ENCODE results near the gene PHEX.

Gene PHEX

DNA sequence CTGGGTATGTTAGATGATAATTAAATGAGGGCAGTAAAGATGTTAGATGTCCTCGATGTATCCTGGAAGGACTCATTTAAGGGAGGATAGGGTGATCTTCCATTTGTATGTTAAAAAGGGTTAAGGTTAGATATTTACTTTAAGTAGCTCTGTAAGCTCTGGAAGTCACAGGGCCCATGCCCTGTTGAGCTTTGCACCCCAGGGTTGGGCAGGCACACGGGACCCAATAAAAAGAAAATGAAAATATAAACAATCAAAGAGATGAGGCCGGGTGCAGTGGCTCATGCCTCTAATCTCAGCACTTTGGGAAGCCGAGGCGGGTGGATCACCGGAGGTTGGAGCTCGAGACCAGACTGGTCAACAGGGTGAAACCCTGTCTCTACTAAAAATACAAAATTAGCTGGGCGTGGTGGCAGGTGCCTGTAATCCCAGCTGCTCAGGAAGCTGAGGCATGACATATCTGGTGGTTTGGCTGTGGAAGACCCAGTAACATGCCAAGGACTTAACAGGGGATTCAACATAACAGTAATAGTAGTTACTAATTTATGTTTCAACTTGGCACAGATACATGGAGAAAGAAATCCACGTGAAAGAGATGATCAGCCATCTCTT lies 16.9 kb upstream of the PHEX start:
- H3K4me2 ChIP-seq (ENCODE audit: low read length): no peak overlapping the region
- no peaks in the 10 kb centered on the region for H3K36me3 ChIP-seq (replicated peaks; ENCODE audit: low read depth, low read length)
- TF ChIP-seq, protein P1, sequence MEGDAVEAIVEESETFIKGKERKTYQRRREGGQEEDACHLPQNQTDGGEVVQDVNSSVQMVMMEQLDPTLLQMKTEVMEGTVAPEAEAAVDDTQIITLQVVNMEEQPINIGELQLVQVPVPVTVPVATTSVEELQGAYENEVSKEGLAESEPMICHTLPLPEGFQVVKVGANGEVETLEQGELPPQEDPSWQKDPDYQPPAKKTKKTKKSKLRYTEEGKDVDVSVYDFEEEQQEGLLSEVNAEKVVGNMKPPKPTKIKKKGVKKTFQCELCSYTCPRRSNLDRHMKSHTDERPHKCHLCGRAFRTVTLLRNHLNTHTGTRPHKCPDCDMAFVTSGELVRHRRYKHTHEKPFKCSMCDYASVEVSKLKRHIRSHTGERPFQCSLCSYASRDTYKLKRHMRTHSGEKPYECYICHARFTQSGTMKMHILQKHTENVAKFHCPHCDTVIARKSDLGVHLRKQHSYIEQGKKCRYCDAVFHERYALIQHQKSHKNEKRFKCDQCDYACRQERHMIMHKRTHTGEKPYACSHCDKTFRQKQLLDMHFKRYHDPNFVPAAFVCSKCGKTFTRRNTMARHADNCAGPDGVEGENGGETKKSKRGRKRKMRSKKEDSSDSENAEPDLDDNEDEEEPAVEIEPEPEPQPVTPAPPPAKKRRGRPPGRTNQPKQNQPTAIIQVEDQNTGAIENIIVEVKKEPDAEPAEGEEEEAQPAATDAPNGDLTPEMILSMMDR (IDR thresholded peaks at IDR 0.05; ENCODE audit: low read depth, low read length): no peak
- TF ChIP-seq EZH2phosphoT487 (IDR thresholded peaks at IDR 0.05; ENCODE audit: low read depth): no peak

DNA sequence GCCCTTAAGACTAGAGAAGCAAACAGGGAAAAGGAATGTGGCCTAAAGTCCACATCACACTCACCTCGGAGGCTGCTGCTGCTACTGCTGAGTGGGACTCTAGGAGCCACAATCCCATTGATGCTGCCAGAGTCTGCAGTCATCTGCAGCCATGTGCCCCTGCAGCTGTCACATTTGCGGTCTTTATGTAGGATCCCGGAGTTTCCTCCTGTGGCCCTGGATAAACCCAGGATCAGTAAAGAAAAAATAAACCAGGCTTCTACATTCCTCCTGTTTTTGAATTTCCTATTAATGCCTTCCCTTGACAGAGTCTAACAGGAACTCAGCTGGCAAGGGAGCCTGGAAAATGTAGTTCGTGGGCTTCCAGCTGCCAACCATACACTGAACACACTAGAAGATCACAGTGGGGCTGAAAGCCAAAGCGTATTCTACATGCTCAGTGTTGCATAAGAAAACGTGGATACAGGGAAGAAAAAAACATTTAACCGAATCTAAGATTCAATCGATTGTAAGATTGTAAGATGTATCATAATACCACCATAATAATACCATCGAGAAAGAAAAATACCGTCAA lies 10.3 kb upstream of the PHEX start:
- no peak overlapping the region for H3K27ac ChIP-seq (ENCODE audit: low read length)

More for the DNA sequence above, 16.9 kb upstream of the PHEX start:
- no peak overlapping the region for H3K9ac ChIP-seq (ENCODE audit: low read length)
- H3K4me1 ChIP-seq (ENCODE audit: low read length): no peaks in the 10 kb centered on the region
- H3K9me3 ChIP-seq (ENCODE audit: insufficient read depth, low read length): no peaks in the 10 kb centered on the region
- no peak overlapping the region for H3K27ac ChIP-seq (ENCODE audit: low read length)
- no peaks in the 10 kb centered on the region for H3K27me3 ChIP-seq (ENCODE audit: low read depth, low read length)
- no peaks in the 10 kb centered on the region for H4K20me1 ChIP-seq (ENCODE audit: insufficient read depth, low read length)
- no peak overlapping the region for H2AFZ ChIP-seq (ENCODE audit: low read depth, low read length)
- no peak overlapping the region for H3K4me3 ChIP-seq (ENCODE audit: low read length)
- no peaks in the 10 kb centered on the region for H3K79me2 ChIP-seq (ENCODE audit: low read length)

DNA sequence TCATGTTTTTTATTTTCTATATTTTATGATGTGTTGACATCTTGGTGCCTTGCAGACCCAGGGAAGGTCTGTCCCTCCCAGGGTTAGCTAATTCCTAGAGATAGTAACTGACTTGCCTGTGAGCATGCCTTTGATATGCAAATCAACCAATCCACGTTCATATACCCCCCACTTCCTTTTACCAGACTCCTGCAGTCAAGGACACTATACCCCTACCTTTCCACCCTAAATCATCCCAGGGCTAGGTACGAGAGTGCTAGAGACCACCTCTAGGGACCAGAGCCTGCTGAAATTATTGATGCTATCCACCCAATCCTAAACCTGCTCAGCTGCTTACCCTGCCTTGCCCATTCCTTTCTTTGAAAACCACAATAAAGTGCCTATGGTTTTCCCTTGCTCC lies 7.5 kb upstream of the PHEX start:
- Histone ChIP-seq H3K4me2 (ENCODE audit: low read length) (no peak overlapping the region), H3K36me3 (replicated peaks; ENCODE audit: low read depth, low read length) (no peaks in the 10 kb centered on the region), H3K9ac (ENCODE audit: low read length) (no peak overlapping the region), H2AFZ (ENCODE audit: low read depth, low read length) (no peak overlapping the region), H4K20me1 (ENCODE audit: insufficient read depth, low read length) (no peaks in the 10 kb centered on the region), H3K27me3 (ENCODE audit: low read depth, low read length) (no peaks in the 10 kb centered on the region), H3K79me2 (ENCODE audit: low read length) (no peaks in the 10 kb centered on the region), H3K4me1 (ENCODE audit: low read length) (peaks cover 14% of the 10 kb centered on the region), H3K4me3 (ENCODE audit: low read length) (no peak overlapping the region), H3K27ac (ENCODE audit: low read length) (no peak overlapping the region), H3K9me3 (ENCODE audit: insufficient read depth, low read length) (no peaks in the 10 kb centered on the region)
- TF ChIP-seq, protein P1 (IDR thresholded peaks at IDR 0.05; ENCODE audit: low read depth, low read length): no peak
- TF ChIP-seq EZH2phosphoT487 (IDR thresholded peaks at IDR 0.05; ENCODE audit: low read depth): no peak

More for the DNA sequence above, 10.3 kb upstream of the PHEX start:
- Histone ChIP-seq H3K4me2 (ENCODE audit: low read length) (no peak overlapping the region), H2AFZ (ENCODE audit: low read depth, low read length) (no peak overlapping the region), H3K4me1 (ENCODE audit: low read length) (no peaks in the 10 kb centered on the region), H3K4me3 (ENCODE audit: low read length) (no peak overlapping the region), H4K20me1 (ENCODE audit: insufficient read depth, low read length) (no peaks in the 10 kb centered on the region), H3K36me3 (replicated peaks; ENCODE audit: low read depth, low read length) (no peaks in the 10 kb centered on the region), H3K9me3 (ENCODE audit: insufficient read depth, low read length) (no peaks in the 10 kb centered on the region), H3K27me3 (ENCODE audit: low read depth, low read length) (no peaks in the 10 kb centered on the region), H3K9ac (ENCODE audit: low read length) (no peak overlapping the region), H3K79me2 (ENCODE audit: low read length) (no peaks in the 10 kb centered on the region)
- TF ChIP-seq EZH2phosphoT487 (IDR thresholded peaks at IDR 0.05; ENCODE audit: low read depth): no peak
- TF ChIP-seq, protein P1 (IDR thresholded peaks at IDR 0.05; ENCODE audit: low read depth, low read length): no peak

DNA sequence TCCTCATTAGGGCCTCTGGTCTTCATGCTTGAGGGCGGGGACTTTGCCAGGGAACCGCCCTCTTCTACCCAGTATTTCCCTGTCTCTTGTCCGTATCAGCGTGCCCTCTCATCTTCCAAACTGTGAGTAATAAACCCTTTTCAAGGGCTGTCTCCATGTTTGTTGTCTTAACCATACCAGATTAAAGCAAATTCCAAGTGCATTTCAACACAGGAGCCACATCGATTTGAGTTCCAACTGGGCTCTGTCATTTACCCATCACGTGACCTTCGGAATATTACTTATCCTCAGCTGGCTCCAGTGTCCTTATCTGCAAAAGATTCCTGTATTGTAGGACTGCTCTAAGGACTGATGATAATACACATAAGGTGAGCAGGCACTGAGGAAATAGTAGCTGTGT lies 6.4 kb upstream of the PHEX start:
- Histone ChIP-seq H2AFZ (ENCODE audit: low read depth, low read length) (no peak overlapping the region), H4K20me1 (ENCODE audit: insufficient read depth, low read length) (no peaks in the 10 kb centered on the region), H3K9me3 (ENCODE audit: insufficient read depth, low read length) (no peaks in the 10 kb centered on the region), H3K4me1 (ENCODE audit: low read length) (peaks cover 18% of the 10 kb centered on the region), H3K9ac (ENCODE audit: low read length) (no peak overlapping the region), H3K36me3 (replicated peaks; ENCODE audit: low read depth, low read length) (no peaks in the 10 kb centered on the region), H3K79me2 (ENCODE audit: low read length) (no peaks in the 10 kb centered on the region), H3K27ac (ENCODE audit: low read length) (no peak overlapping the region), H3K27me3 (ENCODE audit: low read depth, low read length) (no peaks in the 10 kb centered on the region), H3K4me2 (ENCODE audit: low read length) (no peak overlapping the region), H3K4me3 (ENCODE audit: low read length) (no peak overlapping the region)
- TF ChIP-seq EZH2phosphoT487 (IDR thresholded peaks at IDR 0.05; ENCODE audit: low read depth): no peak
- TF ChIP-seq, protein P1 (IDR thresholded peaks at IDR 0.05; ENCODE audit: low read depth, low read length): no peak

Measured in OCI-LY3 (cell line).